NCI-H460 (cell line): ENCODE measurements around the gene SELENOP. TPM values are rescaled to one million over a fixed set of nuclear protein-coding genes. Genes with fewer than 3 reads are reported as not detected.
"Not testable (repeated sequence)": the region's sequence is repeated elsewhere in the genome, so short reads cannot be mapped to it uniquely, and the experiment has no call there.

ENCODE experiments used
- DNase-seq: peaks from one replicate; pipeline ENCODE4 v3.0.0-alpha.2; 2016; ENCODE audit warnings: low read depth; ENCODE audit errors: extremely low read depth
- polyA plus RNA-seq: library from polyadenylated mRNA; depleted of rRNA; stranded (reverse); fragments of >200 nt; gene quantifications from 2 replicates; pipeline ENCODE4 v1.2.3, GENCODE V29; 2014; cell fraction: nucleus; rRNA removed
- total RNA-seq: library from RNA; depleted of rRNA; stranded (reverse); fragments of >200 nt; shearing (Covaris generic); gene quantifications from 2 replicates; pipeline ENCODE4 v1.2.3, GENCODE V29; 2014; rRNA removed

Gene SELENOP
- 2.6 and 4.5 TPM in 2 replicates for total RNA-seq
- 1.9 and 14.7 TPM in 2 replicates for polyA plus RNA-seq

- no peak for DNase-seq
Measured at GRCh38 chr5:42811591-42812446, at the start of gene SELENOP. Gene SELENOP, minus strand, starts transcription at chr5:42811892. Its CDS starts 3,539 bp downstream, at chr5:42808353.

- no peak for DNase-seq
Measured at GRCh38 chr5:42858687-42859086, 47.0 kb upstream of the SELENOP start.

DNA sequence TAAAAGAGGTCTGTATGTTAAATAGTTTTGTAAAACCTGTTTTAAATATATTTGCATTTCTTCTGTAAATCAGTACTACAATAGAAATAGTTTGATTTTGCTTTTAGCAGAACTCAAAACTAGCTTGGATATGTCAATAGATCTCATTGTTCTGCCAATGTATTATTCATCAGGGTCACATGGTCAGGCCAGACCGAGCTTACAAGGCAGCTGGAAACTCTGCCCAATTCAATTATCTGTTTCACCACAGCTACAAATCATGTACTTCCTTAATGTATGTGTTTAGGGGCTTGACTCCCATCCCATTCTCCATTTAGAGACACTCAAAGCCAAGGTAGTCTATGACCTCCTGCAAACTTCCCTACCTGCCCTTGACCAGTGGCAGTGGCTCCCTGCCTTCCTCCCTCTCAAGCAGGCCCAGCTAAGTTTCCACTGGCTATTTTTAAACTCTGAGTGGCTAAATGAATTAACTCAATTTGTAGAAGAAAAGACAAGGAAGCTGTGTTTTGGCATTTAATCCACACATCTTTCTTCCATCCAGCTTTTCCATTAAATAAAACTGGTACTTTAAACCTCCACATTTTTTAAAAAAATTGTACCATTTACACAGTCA is 46.4 kb upstream of the SELENOP start:
- DNase-seq: no peak

DNA sequence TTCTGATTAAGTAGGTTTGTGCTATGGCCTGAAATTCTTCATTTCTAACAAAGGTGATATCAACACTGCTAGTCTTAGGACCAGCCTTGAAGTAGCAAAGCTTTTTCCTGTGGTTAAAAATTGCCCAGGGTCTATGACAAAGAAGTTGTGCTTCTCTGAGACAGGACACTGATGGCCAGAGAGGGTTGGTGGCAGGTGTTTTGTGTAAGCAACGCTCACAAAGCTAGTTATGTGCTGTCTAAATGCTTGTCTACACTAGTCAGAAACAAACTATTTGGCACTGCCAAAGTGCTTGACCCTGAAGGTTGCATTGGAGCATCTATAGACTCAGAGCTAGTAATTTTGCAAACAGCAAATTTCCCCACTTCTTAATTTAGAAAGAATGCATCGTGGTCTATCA is 44.1 kb upstream of the SELENOP start:
- no peak for DNase-seq

- no peak for DNase-seq
Measured at GRCh38 chr5:42855386-42855785, 43.7 kb upstream of the SELENOP start.

DNA sequence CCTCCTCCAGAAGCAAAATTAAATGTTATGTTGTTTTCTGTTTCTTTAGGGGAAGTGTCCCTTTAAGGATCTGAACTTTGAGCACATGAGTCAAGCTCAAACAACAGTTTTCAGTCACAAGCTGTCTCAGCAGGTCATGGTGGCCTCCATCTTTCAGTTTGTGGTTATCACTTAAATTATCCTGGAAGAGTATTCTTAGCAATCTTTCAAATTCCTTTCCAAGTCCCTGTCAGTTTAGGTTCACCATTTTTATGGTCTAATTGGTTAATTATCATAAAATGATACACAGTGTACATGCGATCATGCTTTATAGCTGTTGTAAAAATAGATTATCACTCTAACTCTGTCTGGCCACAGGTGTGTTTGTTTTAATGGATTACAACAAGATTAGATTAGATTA is 43.1 kb upstream of the SELENOP start:
- DNase-seq: no peak

DNA sequence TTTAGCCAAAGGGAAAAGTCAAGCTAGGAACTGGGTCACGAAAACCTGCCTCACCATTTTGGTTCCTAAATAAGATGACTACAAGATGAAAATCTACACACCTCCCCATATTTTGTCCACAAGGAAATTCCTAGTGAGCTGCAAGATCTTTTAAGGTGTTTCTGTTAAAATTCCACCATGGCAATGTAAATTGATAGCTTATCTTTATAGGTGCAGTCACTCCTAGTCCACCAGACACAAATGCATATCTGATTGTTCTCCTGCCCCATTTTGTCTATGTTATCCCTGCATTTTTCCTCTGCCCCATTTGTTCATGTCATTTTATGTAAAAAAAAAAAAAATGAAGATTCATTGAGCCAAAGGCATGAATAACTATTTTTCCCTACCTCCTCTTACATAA is 41.1 kb upstream of the SELENOP start:
- no peak for DNase-seq

GRCh38 chr5:42851481-42851880 is 39.8 kb upstream of the SELENOP start:
- DNase-seq: no peak

- DNase-seq: no peak
Measured at GRCh38 chr5:42848545-42848944, 36.9 kb upstream of the SELENOP start.

DNA sequence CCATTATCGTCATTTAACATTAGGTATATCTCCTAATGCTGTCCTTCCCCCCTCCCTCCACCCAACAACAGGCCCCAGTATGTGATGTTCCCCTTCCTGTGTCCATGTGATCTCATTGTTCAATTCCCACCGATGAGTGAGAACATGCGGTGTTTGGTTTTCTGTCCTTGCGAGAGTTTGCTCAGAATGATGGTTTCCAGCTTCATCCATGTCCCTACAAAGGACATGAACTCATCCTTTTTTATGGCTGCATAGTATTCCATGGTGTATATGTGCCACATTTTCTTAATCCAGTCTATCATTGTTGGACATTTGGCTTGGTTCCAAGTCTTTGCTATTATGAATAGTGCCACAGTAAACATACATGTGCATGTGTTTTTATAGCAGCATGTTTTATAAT is 32.7 kb upstream of the SELENOP start:
- not testable (repeated sequence) for DNase-seq

DNA sequence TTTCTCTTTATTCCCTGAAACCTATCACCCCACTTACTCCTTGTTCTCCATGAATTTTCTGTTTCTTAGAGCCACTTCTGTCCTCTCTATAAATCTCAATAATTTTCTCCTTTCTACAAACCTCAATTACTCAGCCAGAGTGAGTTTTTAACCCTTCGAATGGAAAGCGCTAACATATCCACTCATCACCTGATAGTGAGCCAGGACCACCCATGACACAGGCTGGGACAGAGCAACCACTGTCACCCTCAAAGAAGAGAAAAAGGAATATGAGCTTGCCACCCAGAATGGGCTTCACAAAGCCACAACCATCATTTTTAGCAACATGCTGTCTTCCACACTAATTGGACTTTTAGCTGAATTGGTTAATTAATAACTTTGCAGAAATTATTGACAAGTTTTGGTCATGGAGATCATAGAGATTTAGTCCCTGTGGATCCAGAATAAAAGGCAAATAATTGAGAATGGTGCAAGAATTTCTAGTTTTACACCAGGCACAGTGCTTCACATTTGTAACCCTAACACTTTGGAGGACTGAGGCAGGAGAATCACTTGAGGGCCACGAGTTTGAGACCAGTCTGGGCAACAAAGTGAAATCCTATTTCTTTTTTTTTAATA is 32.1 kb upstream of the SELENOP start:
- no peak for DNase-seq

GRCh38 chr5:42842921-42843641 is 31.4 kb upstream of the SELENOP start:
- no peak for DNase-seq

- DNase-seq: no peak
Measured at GRCh38 chr5:42840842-42841567, 29.3 kb upstream of the SELENOP start.

DNA sequence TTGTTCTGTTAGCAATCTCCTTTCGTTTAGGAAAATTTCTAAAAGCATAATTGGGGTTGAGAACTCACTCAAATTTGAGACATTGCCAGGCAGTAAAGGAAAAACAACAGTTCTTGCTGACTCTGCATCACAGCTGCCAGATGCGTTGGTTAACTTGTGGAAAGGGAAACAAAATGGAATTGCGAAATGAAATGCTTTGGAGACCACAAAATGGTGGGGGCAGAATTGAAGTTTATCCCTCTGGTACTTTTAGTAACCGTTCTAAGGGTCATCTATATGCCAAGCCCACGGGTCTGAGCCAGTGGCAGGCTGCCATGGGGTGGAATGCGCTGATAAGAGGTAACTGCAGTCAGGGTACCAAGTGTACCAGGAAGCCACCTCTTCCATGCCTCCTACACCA is 28.6 kb upstream of the SELENOP start:
- no peak for DNase-seq

- DNase-seq: no peak
Measured at GRCh38 chr5:42839196-42839595, 27.5 kb upstream of the SELENOP start.

GRCh38 chr5:42837601-42838000 is 25.9 kb upstream of the SELENOP start:
- DNase-seq: no peak

DNA sequence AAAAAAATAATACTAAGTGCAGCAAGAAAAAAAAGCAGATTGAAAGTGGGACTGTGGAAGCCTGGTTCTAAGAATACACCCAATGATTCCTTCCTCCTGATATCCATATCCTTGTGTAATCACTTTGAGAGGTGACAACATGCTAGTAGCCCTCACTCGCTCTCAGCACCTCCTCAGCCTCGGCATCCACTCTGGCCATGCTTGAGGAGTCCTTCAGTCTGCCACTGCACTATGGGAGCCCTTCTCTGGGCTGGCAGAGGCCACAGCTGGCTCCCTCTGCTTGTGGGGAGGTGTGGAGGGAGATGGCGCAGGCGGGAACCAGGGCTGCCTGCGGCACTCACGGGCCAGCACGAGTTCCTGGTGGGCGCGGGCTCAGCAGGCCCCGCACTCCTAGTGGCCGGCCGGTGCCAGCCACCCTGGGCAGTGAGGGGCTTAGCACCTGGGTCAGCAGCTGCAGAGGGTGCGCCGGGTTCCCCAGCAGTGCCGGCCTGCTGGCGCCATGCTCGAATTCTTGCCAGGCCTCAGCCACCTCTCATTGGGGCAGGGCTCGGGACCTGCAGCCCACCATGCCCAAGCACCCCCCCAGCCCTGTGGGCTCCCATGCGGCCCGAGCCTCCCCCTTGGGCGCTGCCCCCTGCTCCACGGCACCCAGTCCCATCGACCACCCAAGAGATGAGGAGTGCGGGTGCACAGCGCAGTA is 24.5 kb upstream of the SELENOP start:
- no peak for DNase-seq

GRCh38 chr5:42832060-42832459 is 20.4 kb upstream of the SELENOP start:
- DNase-seq: no peak

DNA sequence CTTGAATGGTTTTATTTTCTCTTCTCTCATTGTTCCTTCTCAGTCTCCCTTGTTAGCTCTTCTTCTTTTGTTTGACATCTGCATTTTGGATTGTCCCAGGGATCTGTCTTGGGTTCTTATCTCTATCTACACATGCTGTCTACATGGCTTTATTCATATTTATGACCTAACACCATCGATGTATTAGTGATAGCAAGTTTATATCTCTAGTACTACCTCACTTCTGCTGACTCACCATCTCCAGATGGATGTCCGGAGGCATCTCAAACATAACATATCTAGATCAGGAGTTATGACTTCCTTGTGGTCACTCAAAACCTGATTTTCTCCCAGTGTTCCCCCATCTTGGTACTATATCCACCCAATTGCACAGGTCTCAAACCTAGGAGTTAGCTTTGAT is 19.2 kb upstream of the SELENOP start:
- DNase-seq: no peak

DNA sequence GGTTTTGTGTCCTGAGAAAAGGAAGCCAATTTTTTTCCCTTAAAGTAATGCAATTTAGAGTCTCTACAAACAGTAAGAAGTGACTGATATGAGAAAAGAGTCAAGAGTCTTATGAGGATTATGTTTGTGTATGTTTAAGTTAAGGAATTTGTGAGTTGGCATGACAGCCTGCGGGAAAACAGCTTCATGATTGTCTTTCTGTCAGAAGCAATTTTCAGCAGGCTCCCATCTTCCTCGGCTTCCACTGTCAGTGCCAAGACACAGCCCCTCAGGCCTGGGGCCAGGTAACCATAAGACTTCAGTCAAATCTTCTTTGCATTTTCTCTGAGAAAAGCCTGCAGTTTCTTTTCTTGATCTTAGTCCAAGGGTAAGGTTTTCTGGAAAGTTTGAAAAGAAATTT is 17.0 kb upstream of the SELENOP start:
- no peak for DNase-seq
